Measurements from ENCODE around the gene EZH1. TPM values are rescaled to one million over a fixed set of nuclear protein-coding genes. Genes with fewer than 3 reads are reported as not detected.

EZH1 gene
- total RNA-seq, 1 experiment from 2014 or later, result 12.2 TPM

DNA sequence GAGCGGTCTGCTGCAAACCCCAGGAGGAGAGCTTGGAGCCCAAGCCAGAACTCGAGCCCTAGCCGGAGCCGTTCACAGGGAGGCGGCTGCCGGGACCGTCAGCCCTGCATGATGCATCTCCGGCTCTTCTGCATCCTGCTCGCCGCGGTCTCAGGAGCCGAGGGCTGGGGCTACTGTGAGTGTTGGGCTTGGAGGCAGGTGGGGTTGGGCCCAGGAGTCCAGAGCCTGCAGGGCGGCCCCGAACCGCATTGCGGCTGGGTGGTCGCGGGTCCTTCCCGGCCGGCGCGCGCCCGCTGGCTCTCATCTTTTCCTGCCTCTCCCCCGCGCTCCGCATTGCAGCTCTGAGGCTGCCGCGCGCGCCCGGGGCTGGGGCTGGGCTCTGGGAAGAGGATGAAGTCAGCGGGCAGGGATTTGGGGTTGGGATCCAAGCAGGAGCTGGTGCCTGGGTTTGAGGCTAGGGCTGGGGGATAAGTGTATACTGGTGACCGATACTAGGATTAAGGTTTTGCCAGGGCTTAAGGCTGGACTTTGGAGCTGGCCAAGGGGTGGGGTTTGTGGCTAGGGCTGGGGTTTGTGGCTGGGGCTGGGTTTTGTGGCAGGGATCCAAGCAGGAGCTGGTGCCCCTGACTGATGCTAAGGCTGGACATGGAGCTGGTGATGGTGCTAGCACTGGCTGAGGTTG lies 62.0 kb downstream of the EZH1 start:
- DNase-seq (ENCODE audit: low spot score), result peak; percentile 25

DNA sequence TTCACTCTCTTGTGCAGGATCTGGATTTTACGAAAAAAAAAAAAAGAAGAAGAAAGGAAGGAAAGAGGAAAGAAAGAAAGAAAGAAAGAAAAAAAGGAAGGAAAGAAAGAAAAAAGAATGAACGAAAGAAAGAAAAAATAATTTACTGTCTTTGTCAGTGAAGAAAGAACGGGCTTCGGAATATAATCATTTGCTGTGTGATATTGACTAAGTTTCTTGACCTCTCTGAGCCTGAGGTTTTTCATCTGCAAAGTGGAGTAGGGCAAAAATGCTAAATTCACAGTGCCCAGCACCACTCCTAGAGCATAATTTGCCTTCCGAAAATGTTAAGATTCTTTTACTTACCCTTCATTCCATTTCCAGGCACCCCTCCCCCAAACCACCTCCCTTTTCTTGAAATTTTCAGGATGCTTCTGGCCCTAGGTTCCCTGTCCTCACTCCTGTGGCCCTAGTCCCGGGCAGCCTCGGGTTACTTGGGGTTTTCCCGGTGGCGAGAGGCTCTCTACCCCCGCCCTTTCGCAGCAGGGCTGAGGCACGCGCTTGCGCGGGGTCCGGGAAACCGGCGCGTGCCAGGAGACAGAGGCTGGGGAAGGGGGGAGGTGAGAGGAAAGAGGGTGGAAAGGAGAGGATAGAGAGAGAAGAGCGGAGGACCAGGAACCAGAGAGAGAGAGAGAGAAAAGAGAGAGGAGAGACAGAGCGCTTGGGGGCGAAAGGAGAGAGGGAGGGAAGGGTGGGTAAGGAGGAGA lies 62.7 kb downstream of the EZH1 start, which contains the start of gene CNTNAP1:
Gene CNTNAP1, plus strand, starts transcription at position 556 of the 746 bp plus-strand sequence. CDS start 299 bp downstream, outside the sequence.
- DNase-seq (ENCODE audit: low spot score), result no peak

DNA sequence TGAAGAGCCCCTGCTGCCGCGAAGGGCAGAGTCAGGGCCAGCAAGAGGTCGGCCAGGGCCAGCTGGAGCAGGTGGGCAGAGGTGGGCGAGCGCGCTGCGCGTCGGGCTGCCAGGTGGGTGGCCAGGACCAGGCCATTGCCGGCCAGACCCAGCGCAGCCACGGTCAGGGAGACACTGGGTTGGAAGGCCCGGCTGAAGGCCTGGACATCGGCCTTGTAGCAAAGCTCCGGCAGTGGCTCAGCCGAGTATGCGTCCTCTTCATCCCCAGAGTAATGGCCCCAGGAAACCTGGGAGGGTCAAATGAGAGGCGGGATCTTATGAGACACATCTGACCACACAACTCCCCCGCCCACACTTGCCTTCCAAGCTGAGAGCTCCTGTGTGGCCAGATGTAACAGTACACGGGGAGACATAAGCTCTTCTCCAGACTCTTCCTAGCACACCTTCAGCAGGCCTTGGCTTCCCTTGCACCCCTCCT lies 64.5 kb downstream of the EZH1 start:
- no peak for DNase-seq (ENCODE audit: low spot score)

DNA sequence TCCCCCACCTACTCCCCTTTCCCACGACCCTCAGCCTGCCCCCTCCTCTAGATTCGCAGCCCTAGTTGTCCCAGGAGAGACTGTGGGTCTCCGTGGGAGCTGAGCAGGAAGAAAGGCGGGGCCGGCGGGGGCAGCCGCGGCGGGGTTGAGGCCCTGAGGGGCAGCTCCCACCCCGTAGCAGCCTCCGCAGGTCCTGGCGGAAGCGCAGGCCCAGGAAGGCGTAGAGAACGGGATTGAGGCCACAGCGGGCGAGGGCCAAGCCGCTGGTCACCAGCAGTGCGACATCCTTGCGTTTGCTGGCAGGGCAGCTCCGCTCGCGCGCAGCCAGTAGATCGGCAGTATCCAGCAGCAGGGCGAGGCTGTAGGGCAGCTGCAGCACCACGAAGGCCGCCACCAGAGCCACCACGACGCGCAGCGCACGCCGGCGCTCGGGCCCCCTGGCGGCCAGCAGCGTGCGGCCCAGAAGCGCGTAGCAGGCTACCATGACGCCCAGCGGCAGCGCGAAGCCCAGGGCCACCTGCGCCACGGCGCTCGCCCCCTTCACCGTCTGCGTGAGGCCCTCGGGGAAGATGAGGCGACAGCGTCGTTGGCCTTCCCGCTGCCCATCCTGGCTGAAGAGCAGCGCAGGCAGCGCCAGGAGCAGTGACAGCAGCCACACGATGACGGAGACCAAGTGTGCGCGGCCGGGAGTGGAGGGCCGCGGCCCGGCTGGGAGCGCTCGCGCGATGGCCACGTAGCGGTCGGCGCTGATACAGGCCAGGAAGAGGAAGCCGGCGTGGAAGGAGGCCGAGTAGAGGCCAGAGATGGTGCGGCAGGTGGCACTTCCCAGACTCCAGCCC lies 65.1 kb downstream of the EZH1 start:
- peak; percentile 86 for DNase-seq (ENCODE audit: low spot score)

DNA sequence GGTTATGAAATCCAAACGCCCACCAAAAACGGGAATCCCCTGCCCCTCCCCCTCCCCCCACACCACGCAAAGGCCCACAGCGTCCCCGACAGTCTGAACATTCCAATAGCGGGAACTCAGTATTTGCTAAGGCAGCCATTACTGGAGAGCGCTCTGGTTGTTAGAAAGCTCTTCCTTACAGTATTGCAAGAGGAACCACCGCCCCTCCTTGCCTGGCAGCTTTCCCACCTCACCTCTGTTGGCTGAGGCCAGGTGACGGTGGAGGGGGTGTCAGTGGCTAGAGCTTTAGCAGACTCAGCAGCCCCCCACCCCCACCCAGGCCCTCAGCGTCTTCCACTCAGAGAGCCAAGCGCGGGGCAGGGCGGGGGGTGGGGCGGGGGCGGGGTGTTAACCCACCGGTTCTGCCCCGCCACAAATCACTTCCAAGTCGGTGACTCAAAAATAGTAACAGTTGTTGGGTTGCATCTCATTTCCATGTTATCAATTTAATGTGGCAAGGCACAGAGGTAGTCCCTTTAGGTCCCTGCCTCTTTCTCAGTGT lies 65.8 kb downstream of the EZH1 start:
- DNase-seq (ENCODE audit: low spot score), result peak; percentile 57

DNA sequence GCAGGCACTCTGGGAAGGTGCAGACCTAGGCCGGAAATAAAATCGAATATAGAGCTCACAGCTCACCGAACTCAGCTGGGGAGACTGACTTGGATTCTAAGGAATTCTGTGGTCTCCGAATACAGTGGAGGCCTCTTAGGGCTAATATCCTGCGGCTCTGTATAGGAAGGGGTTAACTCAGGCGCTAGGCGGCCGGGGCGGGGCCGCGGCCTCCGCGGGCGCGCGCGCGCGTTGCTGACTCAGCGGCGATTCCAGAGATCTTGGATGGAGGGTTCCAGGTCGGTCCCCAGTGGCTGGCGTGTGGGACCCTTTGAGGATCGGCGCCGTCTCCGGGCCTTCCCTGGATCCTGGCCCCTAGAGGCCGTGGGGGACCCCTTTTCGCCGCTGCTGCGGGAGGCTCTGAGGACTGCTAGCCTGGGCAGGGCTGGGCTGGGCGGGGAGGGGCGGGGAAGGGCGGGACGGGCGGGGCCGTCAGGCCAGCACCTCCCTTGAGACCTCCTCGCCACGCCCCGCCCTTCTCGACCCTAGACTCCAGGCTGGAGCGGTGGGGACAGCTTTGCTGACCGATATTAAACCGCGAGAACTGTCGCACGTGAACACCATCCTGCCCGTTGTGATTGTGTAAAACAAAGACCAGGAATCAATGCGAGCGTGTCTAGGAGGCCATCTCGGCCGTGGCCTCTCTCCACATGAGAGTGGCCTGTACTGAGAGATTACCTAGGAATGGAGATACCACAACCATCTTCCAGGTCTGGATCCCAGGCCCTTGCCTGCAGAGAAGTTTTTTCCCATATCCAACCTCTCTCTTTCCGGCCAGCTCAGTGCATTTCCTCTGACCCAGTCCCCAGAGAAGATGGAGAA lies 66.7 kb downstream of the EZH1 start:
- DNase-seq (ENCODE audit: low spot score), result peak; percentile 86

DNA sequence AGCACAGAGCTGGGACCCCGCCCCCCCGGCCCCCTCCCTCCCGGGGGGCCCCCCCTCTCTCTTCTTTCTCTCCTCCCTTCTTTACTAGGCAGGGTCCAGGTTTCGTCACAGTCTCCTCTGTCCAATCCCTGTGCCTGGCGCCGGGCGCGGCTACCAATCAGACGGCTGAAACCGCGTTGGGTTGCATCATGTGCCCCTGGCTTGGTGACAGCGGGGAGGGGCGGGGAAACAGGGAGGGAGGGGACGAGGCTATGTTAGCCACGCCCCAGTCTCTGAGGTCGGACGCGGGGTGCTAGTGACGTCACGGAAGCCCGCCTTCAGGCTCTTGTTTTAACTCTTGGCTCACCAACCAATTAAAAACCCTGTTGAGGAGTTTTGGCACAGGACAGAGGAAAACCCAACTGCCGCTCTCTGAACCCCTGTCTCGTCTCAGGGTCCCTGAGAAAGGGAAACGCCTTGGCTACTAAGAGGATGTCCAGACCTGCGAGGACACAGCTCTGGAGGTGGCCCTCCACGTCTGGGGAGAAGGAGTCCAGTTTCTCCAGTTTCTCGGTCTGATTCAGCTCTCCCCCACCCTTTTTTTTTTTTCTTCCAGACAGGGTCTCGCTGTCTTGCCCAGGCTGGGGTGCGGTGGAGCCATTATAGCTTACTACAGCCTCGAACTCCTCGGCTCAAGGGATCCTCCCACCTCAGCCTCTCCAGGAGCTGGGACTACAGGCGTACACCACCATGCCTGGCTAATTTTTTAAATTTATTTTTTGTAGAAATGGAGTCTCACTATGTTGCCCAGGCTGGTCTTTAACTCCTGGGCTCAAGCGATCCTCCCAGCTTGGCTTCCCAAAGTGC lies 67.6 kb downstream of the EZH1 start:
- DNase-seq (ENCODE audit: low spot score), result peak; percentile 100

DNA sequence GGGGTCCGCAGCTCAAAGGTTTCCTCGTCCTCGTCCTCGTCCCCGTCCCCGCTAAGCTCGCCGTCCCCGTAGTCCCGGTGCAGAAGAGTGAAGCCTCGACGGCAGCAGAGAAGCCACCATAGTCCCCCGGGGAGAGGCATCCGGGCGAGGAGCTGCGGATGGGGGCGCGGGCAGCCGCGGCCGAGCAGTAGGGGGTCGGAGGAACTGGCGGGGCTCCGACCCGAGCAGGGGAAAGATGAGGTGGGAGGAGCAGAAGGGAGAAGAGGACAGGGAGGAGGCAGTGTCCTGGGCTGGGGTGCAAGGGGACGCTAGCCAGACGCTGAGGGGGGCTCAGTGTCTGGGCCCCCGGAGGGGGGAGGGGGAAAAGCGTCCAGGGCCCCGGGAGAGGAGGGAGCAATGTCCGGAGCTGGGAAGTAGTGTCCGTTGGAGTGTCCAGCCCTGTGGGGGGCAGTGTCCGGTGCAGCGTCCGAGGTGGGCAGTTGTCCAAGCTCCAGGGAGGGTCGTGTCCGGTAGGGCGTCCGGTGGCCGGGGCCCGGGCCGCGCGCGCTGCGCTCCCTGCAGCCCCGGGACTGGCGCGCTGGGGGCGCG lies 68.3 kb downstream of the EZH1 start, which contains the start of gene PLEKHH3:
Gene PLEKHH3, minus strand, starts transcription at position 571 of the 588 bp plus-strand sequence. Its CDS starts 431 bp downstream, at position 140.
- no peak for DNase-seq (ENCODE audit: low spot score)

DNA sequence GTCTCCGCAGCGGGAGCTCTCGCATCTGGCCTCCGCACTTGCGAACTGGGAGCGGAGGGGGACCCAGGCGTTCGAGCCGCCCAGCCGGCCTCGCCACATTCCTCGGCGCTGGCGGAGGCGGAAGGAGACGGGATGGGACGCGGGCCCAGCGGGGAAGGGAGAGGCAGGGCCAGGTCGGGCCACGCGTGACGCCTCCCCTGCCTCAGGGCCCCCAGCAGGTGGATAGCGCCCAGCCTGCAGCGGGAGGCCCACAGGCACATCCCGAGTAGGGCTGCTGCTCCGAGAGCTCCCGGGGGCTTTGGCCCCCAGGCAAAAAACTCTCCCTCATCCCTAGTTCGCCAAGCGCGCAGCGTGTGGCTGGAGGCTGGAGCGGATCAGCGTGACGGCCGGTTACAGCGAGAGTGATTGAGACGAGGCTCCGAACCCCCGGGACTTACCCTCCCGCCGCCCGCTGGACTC lies 68.8 kb downstream of the EZH1 start:
- DNase-seq (ENCODE audit: low spot score), result peak; percentile 69

DNA sequence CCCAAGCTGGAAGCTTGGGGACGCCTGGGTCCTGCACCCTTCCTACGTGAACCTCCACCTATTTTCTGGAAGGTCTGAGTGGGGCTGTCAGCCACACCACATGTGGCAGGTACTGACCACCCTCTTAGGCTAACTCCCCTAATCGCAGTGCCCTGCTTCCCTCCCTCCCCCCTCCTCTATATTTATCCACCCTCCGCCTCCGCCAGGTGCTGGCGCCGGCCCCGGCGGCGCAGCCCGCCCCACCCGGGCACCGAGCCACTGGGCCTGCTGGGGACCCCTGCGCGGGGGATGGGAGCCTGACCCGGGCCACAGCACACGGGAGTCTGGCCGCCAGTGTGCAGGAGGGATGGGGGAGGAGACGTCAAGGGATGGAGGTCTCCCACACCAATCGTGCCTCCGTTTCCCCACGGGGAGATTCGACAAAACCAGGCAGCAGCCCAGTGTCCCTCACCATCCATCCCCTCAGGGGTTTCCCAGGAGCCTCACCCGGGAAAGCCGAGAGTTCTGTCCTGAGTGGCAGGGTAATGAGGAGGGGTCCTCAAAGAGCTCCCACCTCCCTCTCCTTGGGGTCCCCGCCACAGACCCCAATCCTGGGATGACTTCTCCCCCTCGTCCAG lies 69.4 kb downstream of the EZH1 start:
- DNase-seq (ENCODE audit: low spot score), result no peak

DNA sequence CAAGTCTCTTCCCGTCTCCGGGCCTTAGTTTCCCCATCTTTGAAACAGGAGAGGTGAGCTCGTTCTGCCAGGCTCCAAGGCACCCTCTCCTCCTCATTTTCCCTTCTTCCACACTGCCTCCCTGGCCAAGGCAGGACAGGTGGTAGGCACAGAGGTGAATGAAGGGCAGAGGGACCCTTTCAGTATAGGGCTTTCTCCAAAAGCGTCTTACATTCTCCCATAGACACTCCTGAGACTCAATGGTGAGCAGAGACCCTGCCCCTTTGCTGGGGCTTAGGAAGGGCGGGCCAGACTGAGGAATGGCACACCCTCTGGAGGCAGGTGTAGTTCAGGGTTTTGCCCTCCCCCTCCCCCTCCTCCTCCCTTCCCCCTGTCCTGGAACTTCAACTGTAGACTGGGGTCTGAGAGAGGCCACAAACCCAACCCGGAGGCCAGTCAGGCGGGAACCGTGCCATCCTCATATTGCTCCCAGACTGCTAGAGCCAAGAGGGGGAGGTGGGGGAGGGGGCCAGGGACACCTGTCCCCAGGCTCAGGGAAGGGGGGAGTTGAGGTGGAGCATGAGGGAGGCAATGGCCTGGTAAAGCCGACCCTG lies 70.0 kb downstream of the EZH1 start:
- DNase-seq (ENCODE audit: low spot score), result peak; percentile 44

DNA sequence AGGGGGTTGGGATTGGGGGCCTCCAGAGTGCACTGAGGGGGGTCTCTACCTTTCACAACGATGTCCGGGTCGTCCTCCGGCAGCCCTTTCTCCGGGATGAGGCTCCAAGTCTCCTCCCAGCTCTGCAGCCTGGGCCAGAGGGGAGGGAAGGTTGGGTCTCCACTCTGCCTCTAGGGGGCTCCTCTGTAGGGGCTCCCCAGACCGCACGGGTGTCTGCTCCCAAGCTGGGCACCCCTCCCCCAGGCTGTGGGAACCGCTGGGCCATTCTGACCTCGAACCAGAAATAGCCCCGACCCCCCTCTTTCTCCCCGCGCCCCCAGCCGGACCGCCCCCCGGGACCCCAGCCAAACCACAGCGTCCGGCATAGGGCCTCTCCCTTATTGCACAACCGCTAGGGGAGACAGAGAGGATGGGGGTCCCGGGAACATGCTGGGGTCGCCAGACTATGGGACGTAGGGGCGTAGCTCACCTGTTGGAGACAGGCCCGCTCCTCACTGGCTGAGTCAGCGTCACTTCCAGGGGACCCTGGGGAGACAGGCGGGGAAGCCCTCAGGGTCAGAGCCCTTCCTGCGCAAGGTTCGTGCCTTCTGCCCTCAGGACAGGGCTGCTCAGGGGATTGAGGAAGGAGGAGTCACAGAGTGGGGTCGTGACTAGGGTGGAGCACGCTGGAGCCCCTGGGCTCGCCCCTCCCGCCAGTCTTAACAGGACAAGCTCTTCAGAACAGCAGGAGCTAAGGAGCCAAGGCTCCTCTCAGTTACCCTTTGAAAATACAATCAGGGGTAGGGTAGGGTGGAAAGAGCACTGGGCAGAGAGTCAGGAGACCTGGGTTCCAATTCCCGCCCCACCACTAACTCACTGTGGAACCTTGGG lies 70.7 kb downstream of the EZH1 start:
- DNase-seq (ENCODE audit: low spot score), result no peak

DNA sequence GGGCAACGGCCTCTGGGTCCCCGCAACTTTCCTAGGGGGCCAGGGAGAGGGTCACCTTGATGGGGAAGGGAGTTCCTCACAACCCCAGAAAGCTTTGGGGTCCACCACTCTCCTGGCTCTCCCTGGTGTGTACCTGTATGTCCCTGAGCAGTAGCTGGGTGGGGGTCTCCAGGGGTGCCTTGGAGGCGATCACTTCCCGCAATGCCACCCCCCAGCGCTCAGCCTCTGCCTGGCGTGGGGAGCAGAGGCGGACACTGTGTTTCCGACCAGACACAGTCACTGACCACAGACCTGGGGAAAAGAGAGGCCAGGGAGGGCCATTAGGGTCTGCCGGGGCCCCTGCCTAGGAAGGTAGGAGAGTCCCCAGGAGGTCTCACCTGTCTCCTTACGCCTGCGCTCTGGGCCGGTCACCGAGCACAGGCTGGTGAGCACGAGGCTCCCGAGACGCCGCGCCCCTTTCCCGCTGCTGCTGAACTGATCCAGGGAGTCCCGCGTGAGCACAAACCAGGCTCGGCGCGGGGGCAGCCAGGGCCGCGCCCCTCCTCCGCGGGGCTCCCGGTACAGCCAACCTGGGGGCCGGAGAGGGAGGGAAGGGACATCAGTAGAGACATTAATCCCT lies 71.5 kb downstream of the EZH1 start:
- no peak for DNase-seq (ENCODE audit: low spot score)

DNA sequence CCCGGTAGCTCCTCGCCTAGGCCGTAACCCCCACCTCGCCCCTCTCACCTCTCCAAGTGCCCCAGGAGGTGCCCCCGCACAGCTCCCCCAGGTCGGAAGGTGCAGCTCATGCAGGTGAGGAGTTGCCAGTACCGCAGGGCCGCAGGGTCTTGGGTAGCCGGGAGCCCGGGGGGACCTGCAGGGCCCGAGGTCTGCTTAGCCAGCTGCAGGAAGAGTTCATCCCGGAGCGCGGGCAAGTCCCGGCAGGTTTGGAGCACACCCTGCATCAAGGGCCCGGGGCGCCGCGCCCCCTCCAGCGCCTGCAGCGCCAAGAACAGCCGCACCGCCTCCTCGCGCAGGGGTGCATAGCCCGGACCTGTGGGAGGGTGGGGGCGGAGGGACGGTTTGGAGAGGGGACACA lies 72.8 kb downstream of the EZH1 start:
- no peak for DNase-seq (ENCODE audit: low spot score)

DNA sequence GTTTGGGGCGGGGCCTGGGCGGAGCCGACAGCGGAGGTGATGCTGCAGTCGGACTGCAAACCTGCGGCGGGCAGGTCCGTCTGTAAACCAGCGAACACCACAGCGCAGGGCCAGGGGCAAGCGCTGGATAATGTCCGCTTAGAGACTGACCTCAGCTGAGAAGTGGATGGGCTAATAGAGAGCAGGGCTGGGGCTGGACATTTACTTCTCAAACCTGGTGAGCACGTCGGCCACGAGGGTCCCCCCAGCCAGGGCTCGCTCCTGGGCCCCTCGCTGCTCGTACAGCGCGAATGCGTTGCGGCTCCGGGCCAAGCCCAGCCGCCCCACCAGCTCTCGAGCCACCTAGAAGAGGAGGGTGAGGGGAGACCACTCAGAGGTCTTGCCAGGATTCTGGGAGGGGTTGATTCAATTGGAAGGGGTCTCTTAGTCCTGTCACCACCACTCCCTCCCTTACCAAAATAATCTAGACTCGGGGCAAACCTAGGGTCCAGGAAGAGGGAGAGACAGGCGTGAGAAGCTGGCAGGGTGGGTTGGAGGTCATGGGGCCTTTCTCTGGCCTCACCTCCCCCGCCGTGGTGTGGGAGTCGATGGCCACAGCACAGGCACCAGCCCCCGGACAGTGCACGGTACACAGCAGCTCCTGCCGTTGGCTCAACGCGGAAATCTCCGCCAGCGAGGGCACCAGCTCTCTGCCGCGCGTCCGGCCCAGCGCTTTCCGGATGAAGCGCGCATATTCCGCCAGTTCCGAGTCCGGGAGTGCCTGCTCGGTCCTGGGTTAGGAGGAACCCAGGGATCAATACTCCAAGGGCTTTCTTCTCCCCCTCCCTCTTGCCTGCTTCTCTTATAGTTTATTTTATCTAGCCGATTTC lies 73.8 kb downstream of the EZH1 start:
- DNase-seq (ENCODE audit: low spot score), result no peak
